Inflammatory macrophage (primary cell): Measurements from ENCODE around the gene B4GALNT3.
A peak's percentile ranks its signal among the peaks of the same experiment; 100 is the strongest.

ENCODE experiments used
- DNase-seq, 2 donors: peaks; one replicate each; pipeline ENCODE4 v3.0.0-alpha.2; 2020 to 2022

The B4GALNT3 gene

GRCh38 chr12:597926-598568, 138.3 kb downstream of the B4GALNT3 start:
- DNase-seq: no peak

- no peak for DNase-seq
Measured at GRCh38 chr12:599756-600155, 140.0 kb downstream of the B4GALNT3 start.

- no peak for DNase-seq
Measured at GRCh38 chr12:601976-602699, 142.4 kb downstream of the B4GALNT3 start.

- no peak for DNase-seq
Measured at GRCh38 chr12:602700-603068, 142.9 kb downstream of the B4GALNT3 start.

- no peak for DNase-seq
Measured at GRCh38 chr12:604956-605355, 145.2 kb downstream of the B4GALNT3 start.

GRCh38 chr12:607541-608001, 147.8 kb downstream of the B4GALNT3 start:
- no peak for DNase-seq

- DNase-seq: no peak
Measured at GRCh38 chr12:608413-608812, 148.7 kb downstream of the B4GALNT3 start.

GRCh38 chr12:608921-609320, 149.2 kb downstream of the B4GALNT3 start:
- no peak for DNase-seq

GRCh38 chr12:611721-612120, 152.0 kb downstream of the B4GALNT3 start:
- DNase-seq: peak; percentile 25 to 78

- no peak for DNase-seq
Measured at GRCh38 chr12:612293-612692, 152.6 kb downstream of the B4GALNT3 start.

GRCh38 chr12:612886-613285, 153.1 kb downstream of the B4GALNT3 start:
- DNase-seq: no peak
